Activated CD4-positive, alpha-beta T cell treated with anti-CD3 and anti-CD28 coated beads for 1 hour (primary cell): ENCODE measurements around the gene FYN.
"Not testable (repeated sequence)": the region's sequence is repeated elsewhere in the genome, so short reads cannot be mapped to it uniquely, and the experiment has no call there.

Experiments
- DNase-seq: peaks from one replicate; pipeline ENCODE4 v3.0.0-alpha.2; 2020

The FYN gene

DNA sequence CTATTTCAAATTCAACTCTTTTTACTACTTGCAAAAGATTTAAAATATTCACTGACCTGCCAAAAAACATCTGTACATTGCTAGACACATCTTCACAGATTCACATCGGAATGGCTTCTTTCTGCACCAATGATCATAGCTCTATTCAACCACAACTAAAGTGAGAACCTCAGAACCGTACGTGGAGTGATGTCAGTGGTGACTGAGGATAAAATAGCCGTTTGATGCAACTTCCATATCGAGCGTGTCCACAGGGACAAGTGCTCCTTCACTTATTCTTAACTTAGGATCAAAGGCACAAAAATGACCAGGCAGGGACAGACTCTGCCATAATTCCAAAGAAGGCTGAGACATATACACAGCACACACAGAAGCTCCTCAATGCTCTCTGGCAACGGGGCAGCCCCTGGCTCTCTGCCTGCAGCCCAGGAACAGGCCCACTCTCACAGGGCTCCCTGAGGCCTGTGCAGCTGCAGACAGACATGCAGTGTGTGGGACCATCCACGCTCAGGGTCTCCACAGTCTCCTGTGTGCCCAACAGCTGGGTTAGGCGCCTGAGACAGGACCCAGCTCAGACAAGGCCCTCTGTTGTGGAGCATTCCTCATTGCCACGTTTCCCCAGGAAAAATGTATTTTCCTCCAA is 22.8 kb downstream of the FYN start:
- DNase-seq = no peak

DNA sequence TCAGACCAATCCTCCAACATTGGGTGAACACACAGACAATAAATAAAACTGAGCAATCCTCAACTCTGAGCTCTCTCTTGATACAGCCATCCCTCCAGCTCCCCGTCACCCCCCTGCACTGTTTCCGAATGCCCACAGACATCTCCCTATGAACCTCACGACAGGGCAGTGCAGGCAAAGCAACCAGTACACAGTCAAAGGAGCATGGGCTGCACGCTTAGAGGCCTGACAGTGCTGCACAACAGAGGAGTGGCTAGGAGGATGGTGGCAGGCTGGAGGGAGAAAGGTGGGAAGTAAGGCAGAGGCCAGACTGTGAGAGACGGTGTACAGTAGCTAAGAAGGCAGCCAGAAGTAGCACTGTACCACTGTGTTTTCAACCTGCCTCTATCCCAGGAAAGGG is 24.0 kb downstream of the FYN start:
- DNase-seq = no peak

DNA sequence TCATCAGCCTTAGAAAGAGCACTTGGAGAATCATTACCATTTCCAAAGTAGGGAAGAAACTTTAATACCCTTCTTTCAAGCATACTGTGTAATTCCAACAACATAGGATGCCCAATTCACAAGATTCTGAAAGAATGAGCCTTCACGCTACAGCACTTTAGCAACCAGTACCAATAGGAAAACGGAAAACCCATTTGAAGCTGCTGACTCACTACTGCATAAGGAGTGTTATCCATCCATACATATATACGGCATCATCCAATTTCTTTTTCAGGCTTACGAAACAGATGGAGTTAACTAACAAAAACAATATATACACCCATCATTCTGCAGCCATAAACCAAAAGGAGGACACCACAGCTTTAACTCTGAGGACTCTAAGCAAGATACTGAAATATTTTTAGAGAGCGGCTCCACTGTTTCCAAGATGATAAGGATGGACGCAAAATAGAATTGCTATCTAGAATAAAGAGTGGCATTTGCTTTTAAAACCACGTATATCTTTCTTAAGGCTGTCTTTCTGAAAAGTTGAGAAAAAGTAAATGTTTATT is 24.9 kb downstream of the FYN start:
- no peak for DNase-seq

DNA sequence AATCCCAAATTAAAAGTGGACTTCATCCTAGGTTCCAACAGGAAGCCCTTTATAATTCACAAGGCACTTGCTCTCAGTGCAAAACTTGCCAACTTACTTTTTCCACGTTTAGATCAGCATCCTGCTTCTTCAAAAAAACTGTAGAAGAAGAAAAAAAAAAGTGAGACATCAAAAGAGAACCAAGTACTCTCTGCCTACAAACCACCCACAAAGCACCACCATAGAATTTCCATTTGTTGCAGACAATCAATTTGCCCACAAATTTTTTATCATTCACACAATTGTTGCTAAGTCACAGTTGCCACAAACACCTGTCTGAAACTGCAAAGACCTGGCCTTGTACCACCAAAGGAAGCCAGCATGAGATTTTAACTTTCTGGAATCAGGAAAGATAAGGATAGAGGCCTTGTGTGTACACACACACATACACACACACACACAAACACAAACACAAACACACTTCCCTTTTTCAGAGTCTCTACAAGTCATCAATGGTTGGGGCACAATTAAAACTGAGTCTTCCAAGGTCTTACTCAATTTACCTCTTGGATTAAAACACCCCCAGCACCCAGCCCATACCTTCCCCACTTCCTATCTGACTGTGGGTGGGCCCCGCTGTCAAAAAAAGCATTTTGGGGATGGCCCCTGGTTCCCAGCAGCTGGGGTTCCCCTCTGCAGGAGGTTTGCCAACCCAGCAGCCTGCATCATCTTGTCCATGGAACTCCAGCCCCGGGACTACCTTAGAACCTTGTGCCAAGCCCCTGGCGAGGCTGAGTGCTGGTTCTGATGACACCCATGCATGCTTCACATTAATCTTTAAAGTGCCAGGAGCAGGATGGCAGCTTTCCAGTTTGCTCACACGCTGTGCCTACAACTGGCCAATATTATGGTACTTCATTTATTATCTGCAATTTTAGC is 26.5 kb downstream of the FYN start:
- no peak for DNase-seq

DNA sequence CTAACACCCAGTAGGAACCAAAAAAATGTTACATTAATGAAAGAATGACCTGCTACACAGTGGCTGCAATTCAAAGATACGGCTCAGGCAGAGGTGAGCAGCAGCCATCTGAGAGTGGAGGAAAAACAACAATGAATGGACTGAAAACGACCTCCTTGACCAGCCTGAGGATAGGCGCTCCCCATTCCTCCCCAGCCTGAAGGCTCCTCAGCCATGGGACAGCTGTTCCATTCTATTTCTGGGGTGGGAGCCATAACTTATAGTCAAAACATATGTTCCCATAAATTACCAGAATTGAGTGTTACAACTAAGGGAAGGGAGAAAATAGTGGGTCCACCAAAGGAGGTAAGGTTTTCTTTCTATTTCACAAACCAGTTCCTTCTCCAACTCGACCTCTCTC is 27.2 kb downstream of the FYN start:
- no peak for DNase-seq

DNA sequence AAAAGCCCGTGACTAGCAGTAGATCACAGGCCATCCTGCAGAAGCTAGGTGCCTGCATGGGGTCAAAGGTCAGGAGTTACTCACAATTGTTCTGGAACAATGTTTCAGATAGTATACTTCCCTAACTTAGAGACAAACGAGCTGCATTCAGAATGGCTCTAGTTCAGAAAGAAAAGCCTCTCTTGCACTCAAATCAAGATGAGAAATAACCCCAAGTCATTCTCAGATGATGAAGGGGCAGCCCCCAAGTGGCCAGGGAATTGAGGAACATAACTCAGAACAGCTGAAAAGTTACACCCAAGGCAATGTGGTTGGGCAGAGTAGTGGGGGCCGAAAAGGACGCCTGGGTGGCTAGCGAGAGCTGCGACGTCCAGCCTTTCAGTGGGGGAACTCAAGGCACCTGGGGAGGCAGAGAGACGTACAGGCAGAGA is 27.8 kb downstream of the FYN start:
- DNase-seq = no peak

DNA sequence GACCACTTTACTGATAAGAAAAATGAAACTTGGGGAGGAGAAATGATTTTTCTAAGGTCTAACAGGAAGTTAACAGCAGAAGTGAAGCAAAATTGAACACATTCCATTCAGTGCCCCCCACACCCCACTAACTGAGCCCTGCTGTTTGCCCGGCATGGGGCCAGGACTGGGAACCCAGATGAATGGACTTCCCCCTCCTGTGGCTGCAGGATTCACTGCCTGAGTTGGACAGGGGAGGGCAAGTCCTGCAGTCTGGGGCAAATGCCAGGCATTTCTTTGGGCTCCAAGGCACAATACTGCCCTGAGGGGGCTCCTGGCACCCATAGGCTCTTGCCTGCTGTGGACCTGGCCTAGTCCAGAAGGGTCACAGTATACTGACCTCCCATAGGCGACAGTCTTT is 28.3 kb downstream of the FYN start:
- no peak for DNase-seq

DNA sequence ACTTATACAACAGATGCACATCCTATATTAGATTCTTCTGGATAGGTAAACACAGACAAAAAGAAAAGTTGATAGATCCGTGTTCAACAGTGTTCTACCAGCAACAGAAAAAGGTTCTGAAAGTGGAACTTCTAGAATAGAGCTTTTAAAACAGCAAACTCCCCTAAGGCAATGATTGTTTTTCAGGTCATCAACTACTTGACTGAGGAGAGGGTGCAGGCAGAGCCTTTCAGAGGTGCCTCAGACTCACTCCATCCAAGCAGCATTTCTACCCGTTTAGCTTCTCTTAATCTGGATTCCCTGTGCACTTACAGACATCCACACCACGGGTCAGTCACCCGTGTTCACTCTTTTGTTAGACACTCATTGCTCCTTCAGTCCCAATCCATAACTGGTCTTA is 28.9 kb downstream of the FYN start:
- DNase-seq = no peak

DNA sequence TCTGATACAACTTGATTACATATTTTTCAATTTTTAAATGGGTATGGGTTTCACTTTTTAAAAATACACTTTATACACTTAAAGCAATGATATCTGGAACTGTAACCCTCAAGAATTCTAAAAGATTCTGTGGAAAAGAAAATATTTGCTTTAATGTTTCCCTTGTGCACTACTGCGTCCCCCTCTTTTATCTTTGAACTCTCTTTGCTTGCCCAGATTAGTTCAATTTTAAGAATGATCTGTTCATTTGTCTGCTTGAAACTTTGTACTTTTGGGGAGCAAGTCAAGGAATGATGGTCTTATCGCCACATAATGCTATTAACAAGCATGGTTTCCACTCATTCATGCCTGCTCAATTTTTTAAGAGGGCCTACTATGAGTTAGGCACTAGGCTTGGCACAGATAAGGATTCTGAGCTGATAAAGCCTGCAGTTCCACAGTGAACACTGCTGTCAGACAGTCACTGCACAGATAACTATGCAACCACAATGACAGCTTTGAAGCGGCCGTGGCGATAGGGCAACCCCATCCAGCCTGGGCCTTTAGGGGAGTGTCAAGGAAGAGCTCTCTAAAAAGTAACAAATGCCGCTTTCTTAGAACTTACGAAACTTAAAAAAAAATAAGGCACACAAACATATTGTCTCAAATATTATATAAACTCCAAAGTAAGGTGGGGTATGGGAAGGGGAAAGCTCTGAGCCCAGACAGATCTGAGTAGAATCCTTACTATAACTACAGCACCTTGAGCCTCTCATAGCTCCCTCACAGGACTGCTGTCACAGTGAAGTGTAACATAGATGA is 29.7 kb downstream of the FYN start:
- DNase-seq = peak; percentile 52

DNA sequence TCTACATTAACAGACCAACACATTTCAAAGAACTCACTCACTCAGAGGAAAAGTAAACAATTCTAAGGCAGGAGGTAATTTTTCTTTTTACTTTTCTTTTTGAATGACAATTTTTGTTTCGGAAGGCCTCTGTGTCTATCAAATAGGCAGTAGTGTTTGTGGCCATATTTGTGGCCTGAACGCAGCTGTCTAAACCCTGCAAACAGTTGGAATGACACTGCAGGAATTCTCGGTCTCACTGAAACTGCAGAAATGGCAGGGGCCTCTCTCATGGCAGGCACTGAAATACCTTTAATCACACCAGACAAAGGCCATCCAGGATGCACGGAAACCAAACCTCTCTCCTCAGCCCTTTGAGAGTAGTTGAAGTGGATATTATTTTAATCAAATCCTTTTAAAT is 30.4 kb downstream of the FYN start:
- DNase-seq = no peak

DNA sequence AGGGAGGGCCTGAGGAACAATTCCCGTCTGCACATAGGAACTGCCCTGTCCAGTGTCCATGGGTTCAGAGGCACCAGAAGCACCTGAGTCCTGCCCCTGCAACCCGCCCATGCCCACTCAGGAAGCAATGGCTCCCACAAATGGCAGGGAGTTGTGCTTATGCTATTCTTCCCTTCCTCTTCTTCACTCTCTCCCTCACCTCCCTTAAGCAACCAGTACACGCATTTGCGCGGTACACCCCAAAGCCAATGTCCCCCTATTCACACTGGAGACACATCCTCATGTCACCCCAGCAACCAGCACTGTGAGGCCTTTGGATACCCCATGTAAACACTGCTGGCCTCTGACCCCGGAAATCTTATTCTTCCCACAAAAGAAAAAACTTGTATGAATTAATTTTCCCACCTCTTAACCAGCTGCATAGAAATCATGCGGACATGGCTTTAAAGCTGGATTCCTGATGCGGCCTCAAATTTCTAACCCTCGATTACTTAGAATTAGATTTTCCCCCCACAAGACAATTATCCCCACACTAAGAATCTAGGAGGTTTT is 30.9 kb downstream of the FYN start:
- no peak for DNase-seq

DNA sequence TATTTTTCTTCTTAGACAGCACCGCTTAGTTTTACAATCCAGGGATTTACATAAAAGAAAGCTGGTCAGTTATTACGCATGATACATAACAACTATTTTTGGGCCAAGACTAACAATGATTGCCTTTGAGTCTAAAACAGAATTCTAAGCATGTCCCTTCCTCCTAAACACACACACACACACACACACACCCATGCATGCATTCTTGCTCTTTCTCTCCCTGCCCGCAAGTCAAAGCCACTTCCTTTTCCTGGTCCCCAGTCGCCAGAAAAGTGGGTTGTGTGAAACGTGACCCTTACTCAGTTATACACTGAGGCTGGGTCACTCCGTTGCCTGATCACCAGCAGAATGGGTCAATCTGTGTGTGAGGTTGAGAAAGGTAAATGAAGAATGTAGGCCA is 31.4 kb downstream of the FYN start:
- DNase-seq = no peak

DNA sequence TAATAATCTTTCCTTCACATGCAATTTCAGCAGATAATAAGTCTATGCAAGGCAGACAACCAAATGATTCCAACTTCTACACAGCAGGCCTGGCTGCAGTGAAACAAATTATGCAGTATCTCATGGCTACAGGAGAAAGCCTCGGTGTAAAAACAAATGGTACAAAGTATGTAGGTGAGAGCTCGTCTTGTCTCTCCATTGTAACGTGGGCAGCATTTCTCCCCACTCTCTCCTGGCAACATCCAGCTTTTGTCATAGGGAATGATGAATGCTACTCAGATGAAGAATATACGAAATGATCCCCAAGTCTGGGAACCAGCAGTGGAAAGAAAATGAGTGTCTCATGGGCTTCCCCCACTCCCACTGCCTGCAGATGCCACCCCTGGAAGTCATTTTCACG is 32.4 kb downstream of the FYN start:
- no peak for DNase-seq

DNA sequence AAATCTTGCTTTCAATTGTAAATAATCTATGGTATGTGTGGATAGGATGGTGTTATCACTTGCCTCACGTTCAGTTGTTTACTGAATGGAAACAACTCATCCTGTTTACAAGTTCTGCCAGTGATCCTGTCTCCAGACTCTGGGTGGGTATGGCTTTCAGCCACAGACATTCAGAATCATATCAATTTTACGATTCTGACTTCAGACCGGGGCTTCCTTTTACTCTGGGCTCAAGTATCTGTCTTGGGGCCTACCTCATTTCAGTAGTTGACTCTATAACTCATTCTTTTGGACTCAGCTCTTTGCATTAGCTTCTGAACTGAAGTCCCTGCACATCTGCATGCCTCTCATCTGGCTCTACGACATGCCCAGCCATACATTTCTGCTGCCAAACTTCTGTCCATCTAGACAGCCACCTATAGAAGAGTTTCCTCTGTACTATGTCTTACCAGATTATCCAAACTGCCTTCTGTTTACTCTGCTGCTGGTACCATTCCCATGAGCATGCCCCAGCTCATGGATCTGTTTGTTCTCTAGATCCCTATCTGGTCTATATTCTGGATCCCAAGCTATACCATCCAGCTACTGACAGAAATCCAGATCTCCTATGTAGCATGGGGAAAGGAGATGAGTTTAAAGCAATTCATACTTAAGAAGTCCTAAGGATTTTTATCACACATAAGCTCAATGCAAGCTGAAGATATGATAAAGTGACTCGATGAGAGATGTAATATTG is 34.3 kb downstream of the FYN start:
- no peak for DNase-seq

DNA sequence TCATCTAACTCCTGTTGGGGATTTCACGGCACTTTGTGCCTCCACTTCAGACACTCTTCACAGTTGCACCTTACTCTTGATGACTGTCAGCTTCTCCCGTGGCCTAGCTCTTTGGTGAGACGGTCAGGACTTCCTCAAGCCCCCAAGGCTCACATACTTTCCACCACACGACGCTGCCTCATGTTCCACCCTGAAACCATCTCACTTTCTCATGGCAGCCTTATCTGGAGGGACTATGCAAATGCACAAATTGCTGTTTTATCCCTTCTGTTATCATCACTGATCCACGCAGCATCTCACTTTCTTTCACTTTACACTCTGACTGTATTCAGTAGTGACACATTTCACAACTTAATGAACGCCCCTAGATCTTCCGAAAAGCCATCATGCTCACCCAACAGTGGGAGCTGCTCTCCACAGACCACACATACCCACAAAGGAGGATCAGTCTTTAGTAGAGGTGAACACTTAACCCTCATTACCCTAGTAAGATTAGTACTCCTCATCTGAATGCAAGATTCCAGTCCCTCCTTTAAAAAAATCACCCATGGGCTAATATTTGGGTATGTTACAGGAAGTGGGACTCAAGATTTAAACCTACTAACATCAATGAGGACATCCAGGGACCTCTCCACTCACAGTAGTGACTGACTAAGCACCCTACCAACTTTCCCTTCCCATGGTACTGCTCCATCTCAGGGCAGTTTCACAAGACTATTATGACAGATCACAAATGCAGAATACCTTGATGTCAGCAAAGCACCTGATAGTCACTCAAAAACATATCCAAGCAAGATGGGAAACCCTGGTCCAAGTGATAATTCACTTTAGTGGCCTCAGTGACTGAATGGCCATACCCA is 35.4 kb downstream of the FYN start:
- no peak for DNase-seq

DNA sequence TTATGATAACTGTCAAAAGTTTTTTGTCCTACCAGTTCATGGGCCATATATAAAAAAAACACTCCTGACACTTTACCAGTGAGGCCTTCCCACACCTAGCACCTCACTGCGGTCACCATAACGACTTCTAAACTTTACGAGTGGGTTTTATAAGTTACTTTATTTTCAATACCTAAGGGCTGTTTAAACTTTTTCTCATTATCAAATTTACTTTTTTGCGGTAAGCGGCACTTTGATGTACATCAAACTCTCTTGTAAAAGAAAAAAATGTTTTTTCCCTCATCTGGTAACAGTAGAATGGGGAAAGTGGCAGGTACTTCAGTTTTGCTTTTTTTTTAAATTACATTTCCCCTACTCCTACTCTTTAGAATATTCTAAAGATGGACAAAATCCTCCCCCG is 36.2 kb downstream of the FYN start:
- DNase-seq = no peak

DNA sequence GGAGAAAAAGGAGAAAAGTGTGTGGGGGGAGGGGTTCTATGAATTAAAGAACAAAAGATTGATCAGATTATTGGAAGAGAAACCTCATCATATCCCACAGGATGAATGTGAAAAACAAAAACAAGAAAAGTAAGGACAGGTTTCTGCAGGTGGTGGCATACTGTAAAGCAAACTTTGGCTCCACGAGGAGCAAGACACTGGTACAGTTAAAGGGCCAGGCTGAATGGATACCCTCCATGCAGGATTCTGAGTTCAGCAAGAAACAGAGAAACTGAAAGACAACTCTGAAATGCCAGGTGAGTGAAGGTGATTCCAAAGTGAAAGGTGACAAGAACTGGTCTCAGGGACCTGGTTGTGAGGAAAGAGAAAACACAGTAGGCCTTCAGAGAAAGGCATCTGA is 37.4 kb downstream of the FYN start:
- DNase-seq = no peak

DNA sequence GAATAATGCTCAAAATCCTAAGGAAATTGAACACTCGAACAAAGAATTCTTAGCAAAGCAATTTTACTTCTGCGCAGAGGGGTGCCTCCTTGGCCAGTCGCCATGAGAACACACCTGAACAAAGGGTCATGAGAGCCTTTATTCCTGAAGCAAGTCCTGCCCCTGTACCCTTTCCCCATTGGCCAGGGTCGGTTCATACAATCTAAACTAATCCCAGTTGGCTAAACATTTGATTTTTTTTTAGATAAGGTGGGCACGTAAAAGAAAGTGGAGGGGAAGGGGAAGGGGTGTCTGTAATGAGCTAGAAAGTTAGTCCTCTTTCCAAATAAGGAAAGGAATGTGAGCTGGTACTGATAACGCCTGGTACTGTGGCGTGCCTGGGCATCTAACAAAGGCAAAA is 37.9 kb downstream of the FYN start:
- not testable (repeated sequence) for DNase-seq

DNA sequence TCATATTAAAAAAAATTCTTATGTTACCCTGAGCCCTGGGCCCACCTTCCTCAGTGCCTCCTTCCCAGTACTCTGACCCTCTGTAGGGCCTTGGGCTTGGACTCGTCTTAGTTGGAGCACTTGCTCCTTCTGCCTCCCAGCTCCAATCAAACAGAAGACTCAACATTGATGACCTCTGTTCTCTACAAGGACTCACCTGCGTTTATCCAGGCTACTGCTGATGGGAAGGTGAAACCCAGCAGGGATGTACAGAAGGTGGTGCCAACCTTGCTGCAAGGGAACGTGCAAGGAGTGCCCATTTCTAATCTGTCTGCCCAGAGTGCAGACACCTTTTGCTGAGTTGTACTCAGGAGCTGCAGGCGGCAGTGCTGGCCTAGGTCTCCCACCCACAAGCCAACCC is 38.9 kb downstream of the FYN start:
- DNase-seq = no peak

DNA sequence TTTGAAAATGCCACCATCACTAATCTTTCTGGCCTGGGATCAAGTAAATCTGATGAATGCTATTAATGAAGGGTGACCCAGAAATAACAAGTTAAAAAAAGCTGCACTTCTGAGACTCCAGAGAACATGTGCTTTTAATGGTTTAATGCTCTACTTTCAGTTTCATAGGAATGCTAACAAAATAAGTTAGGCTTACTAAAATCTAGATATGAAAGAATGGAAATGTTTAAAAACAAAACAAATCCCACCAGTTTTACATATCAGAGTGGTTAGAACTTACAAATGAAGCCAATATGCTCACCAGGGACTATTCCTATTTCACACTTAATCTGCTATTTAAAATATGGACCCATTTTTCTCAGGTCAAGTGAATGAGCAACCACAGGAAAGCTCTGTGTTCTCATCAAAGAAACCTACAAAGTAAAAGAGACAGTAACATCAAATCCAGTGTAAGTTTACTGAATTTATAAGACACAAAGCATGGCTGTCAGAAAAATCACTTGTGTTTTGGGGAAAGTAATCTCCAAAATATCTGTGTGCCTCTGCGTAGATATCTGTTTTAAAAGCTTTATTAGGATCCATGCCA is 40.3 kb downstream of the FYN start:
- no peak for DNase-seq

DNA sequence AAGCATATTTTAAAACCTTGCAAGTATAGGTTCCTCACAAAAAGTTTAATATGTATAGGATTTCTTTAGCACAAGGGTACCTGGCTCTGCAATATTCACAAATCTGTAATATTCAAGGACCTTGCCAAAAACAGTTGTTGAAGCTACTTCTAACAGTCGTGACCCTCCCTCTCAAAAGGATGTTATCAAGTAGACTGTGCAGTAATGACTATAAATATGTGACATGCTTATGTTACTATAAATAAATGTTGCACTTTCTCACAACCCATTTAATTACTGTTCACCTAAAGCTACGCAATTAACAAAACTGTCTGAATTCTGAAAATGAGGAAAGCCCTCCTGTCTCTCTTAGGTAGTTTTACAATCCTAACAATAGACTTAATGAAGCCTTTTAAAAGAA is 41.8 kb downstream of the FYN start:
- DNase-seq = no peak
